Bronchial epithelial cell (primary cell): ENCODE results near the gene PRR20G. TPM values are rescaled to one million over a fixed set of nuclear protein-coding genes. Genes with fewer than 3 reads are reported as not detected.

Experiments
- DNase-seq: peaks from one replicate; pipeline ENCODE4 v3.0.0-alpha.2; 2010; ENCODE audit warnings: low read depth
- FAIRE-seq: peaks from 2 replicates; lab custom pipeline; 2011; peaks lifted over from hg19 to GRCh38; lab: Jason Lieb, UNC
- H3K27me3 ChIP-seq: 2 replicates; pipeline ENCODE4 v1.5.1; 2011; ENCODE audit warnings: low read length; ENCODE audit not compliant: control insufficient read depth, insufficient read depth
- H3K36me3 ChIP-seq: 2 replicates; pipeline ENCODE4 v1.5.1; 2011; ENCODE audit warnings: low read length; ENCODE audit not compliant: control insufficient read depth, insufficient read depth
- H3K4me3 ChIP-seq: 2 replicates; pipeline ENCODE4 v1.5.1; 2011; ENCODE audit warnings: mild to moderate bottlenecking, low read depth, low read length, control low read depth
- CTCF ChIP-seq: IDR thresholded peaks from 2 replicates; pipeline ENCODE4 v1.5.1; 2011; ENCODE audit warnings: mild to moderate bottlenecking, moderate library complexity, low read length, control low read depth, inconsistent platforms; ENCODE audit not compliant: insufficient read depth, severe bottlenecking
- total RNA-seq: library from RNA; depleted of rRNA; stranded (reverse); fragments of >200 nt; gene quantifications from 2 replicates; pipeline ENCODE4 v1.2.1, GENCODE V29; 2014

The PRR20G gene
- total RNA-seq, 1 donor from 2014 or later: not detected

DNA sequence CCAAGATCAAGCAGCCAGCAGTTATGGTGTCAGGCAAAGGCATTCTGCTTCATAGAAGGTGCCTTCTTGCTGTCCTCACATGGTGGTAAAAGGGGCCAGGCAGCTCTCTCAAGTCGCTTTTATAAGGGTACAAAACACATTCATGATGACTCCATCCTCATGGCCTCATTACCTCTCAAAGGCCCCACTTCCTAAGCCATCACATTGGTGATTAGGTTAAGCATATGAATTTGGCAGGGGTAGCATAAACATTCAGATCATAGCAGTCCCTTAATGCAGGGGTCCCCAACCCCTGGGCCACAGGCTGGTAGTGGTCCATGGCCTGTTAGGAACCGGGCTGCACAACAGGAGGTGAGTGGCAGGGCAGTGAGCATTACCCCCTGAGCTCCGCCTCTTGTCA, 52.1 kb downstream of the PRR20G start:
- no peak for FAIRE-seq
- peaks cover 5% of the 10 kb centered on the region for H3K27me3 ChIP-seq

DNA sequence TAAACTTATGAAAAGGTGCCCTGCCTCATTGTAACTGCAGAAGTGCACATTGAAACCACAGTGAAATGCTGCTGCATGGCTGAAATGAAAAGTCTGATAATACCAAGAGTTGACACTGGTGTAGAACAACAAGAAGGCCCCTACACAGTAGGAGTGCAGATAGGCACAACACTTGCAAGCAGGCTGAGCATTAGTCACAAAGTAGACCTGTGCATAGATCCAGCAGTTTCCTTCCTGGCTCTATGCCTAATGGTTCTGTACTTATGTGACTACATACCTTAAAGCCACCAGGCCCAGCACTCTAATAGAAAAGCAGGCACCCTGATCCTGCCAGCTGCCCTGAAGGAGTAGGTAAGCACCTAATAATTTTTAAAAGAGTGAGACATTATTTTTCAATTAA, 53.1 kb downstream of the PRR20G start:
- H3K27me3 ChIP-seq: peaks cover under 1% of the 10 kb centered on the region
- FAIRE-seq: no peak
- TF ChIP-seq CTCF: no peak
- DNase-seq: peak; percentile 20
- no peaks in the 10 kb centered on the region for H3K36me3 ChIP-seq
- H3K4me3 ChIP-seq: no peak overlapping the region

More for the DNA sequence above, 52.1 kb downstream of the PRR20G start:
- TF ChIP-seq CTCF: no peak
- no peaks in the 10 kb centered on the region for H3K36me3 ChIP-seq
- no peak for DNase-seq
- no peak overlapping the region for H3K4me3 ChIP-seq

Other genes with a start within 250 kb of the PRR20G start
- not detected in 2 replicates for gene PRR23E, start 94.9 kb downstream of the PRR20G start, total RNA-seq